Adipocyte (in vitro differentiated cells): Measurements from ENCODE around the gene BICD1.
A peak's percentile ranks its signal among the peaks of the same experiment; 100 is the strongest.

Experiments
- DNase-seq: peaks from one replicate; pipeline ENCODE4 v3.0.0-alpha.2; 2015; ENCODE audit warnings: low read depth
- H3K27me3 ChIP-seq: replicated peaks from 2 replicates; pipeline ENCODE4 v1.7.0; 2013; ENCODE audit warnings: mild to moderate bottlenecking, low read length, moderate library complexity; ENCODE audit not compliant: control insufficient read depth, insufficient read depth
- H3K36me3 ChIP-seq: 2 replicates; pipeline ENCODE4 v1.7.0; 2013; ENCODE audit warnings: low read length, mild to moderate bottlenecking, moderate library complexity; ENCODE audit not compliant: control insufficient read depth, insufficient read depth, severe bottlenecking
- H3K4me1 ChIP-seq: 2 replicates; pipeline ENCODE4 v1.7.0; 2013; ENCODE audit warnings: mild to moderate bottlenecking, low read length, moderate library complexity; ENCODE audit not compliant: control insufficient read depth, insufficient read depth
- H3K4me3 ChIP-seq: 2 replicates; pipeline ENCODE4 v1.7.0; 2013; ENCODE audit warnings: mild to moderate bottlenecking, low read length, moderate library complexity
- H3K9ac ChIP-seq: 2 replicates; pipeline ENCODE4 v1.7.0; 2013; ENCODE audit warnings: mild to moderate bottlenecking, low read length, moderate library complexity
- H3K9me3 ChIP-seq: 2 replicates; pipeline ENCODE4 v1.7.0; 2013; ENCODE audit warnings: mild to moderate bottlenecking, low read length, moderate library complexity; ENCODE audit not compliant: control insufficient read depth

Gene BICD1

DNA sequence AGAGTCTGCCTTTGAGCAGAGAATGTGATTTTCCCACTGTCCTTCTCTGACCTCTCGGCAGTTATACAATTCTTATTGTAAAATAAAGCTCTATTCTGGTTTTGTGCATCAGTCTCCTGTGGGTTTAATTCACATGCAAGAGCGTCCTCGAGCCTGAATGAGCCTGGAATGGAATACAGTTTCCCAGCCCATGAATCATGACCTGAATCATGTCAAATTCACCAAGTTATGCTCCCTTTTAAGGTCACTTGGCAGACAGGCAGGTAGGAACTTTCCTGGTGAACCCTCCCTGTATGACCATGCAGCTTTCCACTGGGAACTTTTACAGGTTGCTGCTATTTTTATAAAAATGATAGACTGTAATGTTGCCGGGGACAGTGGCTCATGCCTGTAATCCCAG lies 41.7 kb downstream of the BICD1 start:
- Histone ChIP-seq H3K27me3 (no peaks in the 10 kb centered on the region), H3K4me3 (no peak overlapping the region), H3K9me3 (no peaks in the 10 kb centered on the region), H3K9ac (no peak overlapping the region), H3K36me3 (no peaks in the 10 kb centered on the region), H3K4me1 (no peaks in the 10 kb centered on the region)
- no peak for DNase-seq

DNA sequence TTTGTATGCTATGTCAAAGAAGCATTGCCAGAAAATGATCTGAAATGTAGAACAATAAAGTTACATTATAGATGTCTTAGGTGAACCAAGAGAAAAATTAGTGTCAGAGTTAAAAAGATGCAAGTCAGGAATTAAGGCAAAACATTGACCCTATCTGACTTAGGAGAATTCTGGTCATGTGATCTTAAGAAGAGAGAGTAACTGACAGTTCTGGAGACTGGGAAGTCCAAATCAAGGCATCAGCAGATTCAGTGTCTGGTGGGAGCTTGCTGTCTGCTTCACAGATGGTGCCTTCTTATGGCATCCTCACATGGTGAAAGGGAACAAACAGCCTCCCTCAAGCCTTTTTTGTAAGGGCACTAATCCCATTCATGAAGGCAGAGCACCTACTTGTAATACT lies 42.8 kb downstream of the BICD1 start:
- Histone ChIP-seq H3K4me3 (no peak overlapping the region), H3K27me3 (no peaks in the 10 kb centered on the region), H3K9me3 (no peaks in the 10 kb centered on the region), H3K9ac (no peak overlapping the region), H3K4me1 (no peaks in the 10 kb centered on the region), H3K36me3 (no peaks in the 10 kb centered on the region)
- DNase-seq, result no peak

DNA sequence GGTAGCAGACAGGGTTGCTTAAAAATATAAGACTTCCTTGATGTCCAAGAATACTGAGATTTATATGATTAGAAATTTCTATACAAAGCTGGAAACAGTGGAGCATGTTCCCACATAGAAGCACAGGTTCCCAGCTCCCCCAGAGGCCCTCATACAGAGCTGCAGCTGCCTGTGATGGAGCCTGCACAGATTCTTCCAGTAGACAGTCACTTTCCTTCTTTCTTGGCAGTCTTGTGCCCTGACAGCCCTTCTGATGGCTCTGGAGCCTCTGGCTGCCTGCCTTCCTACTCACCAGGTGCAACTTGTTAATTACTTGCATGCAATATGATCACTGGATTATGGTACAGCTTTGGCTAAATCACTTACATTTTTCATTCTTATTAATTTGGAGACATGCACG lies 44.4 kb downstream of the BICD1 start:
- Histone ChIP-seq H3K9me3 (no peaks in the 10 kb centered on the region), H3K9ac (no peak overlapping the region), H3K4me1 (no peaks in the 10 kb centered on the region), H3K27me3 (no peaks in the 10 kb centered on the region), H3K4me3 (no peak overlapping the region), H3K36me3 (no peaks in the 10 kb centered on the region)
- DNase-seq, result no peak

DNA sequence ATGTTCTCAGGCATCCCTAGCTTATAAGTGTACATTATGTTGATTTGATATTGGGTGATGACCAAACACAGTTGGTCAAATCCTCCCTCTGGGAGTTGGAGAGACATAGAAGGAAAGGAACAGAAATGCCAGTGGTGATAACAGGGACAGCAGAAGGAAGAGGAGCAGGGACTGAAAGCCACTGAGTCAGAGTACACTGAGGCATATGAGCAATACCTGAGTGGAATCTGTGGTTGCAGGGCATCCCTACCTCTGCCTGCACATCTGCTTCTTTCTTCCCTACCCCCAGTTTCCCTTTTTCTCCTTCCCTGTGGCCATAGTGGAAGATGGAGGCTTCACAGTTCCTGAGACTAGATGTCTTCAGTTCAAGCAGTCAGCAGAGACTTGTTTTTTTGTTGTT lies 44.9 kb downstream of the BICD1 start:
- H3K27me3 ChIP-seq, result no peaks in the 10 kb centered on the region
- no peaks in the 10 kb centered on the region for H3K36me3 ChIP-seq
- H3K4me3 ChIP-seq, result no peak overlapping the region
- no peaks in the 10 kb centered on the region for H3K4me1 ChIP-seq
- no peak overlapping the region for H3K9ac ChIP-seq
- no peaks in the 10 kb centered on the region for H3K9me3 ChIP-seq
- DNase-seq, result no peak

DNA sequence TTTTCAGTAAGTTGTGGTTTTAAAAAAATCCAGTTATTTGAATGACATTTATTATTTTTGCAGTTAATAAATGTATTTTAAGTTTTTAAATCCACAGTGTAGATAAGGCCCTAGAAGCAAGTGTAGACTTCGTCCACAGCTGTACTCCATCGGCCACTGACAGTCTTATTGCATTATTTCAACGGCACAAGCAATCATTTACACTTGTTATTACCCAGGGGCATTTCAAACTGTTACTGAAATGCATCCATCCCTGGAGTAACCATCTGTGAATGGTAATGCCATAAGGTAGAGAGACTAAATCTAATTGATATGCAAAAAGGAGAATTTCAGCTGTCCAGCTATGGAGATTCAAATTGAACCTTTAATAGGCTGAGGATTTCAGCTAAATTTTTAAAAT lies 48.4 kb downstream of the BICD1 start:
- no peak for DNase-seq
- Histone ChIP-seq H3K4me3 (no peak overlapping the region), H3K9me3 (no peaks in the 10 kb centered on the region), H3K4me1 (no peaks in the 10 kb centered on the region), H3K27me3 (no peaks in the 10 kb centered on the region), H3K9ac (no peak overlapping the region), H3K36me3 (no peaks in the 10 kb centered on the region)

DNA sequence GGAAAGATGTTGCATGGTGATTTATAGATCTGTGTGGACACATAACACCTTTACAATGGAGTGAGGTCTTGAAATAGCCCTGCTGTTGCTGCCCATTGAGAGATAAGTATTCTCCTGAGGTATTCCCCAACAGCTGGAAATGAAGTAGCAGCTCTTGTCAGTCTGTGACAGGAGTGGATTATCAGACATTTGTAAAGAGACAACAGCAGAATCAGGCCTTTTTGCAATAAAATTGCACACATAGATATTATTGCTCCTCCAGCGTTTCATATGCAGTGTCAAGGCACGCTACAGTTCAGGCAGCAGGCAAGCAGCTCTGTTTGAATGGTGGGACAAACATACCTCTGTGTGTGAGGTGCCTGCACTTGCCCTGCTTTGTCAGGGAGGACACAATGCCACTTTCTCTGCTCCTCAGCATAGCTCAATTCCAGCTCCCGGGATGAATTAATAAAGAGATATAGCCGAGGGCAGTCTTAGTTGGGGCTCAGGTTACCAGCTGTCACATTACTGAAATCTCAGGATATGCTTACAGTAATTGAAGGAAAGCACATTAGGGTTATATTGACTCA lies 49.4 kb downstream of the BICD1 start:
- no peak overlapping the region for H3K4me3 ChIP-seq
- no peaks in the 10 kb centered on the region for H3K36me3 ChIP-seq

DNA sequence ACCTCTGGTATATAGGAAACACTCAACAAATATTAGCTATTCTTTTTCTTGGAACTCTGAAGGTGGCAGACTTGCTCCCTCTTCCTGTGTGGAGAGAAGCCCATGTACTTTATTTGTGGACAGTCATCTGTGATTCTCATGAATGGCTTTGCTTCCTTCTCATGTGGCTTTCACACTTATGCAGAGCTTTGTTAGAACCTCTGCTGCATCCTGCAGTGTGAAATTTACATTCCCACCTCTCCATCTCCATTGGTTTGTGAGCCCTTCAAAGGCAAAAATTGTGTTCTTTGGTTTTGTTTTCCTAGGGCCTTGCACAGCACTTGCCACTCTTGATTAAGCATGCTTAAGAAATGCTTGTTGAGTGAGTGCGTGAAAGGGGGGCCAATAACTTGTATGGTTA lies 51.9 kb downstream of the BICD1 start:
- H3K4me1 ChIP-seq, result no peaks in the 10 kb centered on the region
- H3K27me3 ChIP-seq, result no peaks in the 10 kb centered on the region
- no peak overlapping the region for H3K9ac ChIP-seq
- no peak for DNase-seq
- no peak overlapping the region for H3K4me3 ChIP-seq
- no peaks in the 10 kb centered on the region for H3K36me3 ChIP-seq
- H3K9me3 ChIP-seq, result no peaks in the 10 kb centered on the region

More for the DNA sequence above, 49.4 kb downstream of the BICD1 start:
- Histone ChIP-seq H3K9ac (no peak overlapping the region), H3K9me3 (no peaks in the 10 kb centered on the region), H3K4me1 (no peaks in the 10 kb centered on the region), H3K27me3 (no peaks in the 10 kb centered on the region)
- peak; percentile 14 for DNase-seq

DNA sequence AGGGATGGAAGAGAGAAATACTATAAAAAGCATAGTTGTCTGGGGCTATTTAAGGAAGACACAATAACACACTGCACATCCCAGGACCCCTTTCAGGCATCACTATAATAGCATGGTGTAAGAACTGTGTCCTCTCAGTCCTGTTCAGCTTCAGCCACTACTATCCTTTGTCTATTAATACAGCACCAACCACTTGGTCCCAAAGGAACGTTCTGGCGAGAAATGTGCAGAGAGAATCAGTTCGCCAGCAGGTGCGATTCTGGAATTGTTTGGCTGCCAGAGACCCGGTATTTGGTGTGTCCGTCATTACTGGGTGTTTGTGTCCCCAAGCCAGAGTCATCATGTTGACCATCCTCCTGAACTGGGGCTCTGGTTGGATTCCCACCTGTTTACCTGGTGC lies 52.7 kb downstream of the BICD1 start:
- Histone ChIP-seq H3K9ac (no peak overlapping the region), H3K36me3 (no peaks in the 10 kb centered on the region), H3K9me3 (no peaks in the 10 kb centered on the region), H3K4me1 (no peaks in the 10 kb centered on the region), H3K4me3 (no peak overlapping the region), H3K27me3 (no peaks in the 10 kb centered on the region)
- no peak for DNase-seq

DNA sequence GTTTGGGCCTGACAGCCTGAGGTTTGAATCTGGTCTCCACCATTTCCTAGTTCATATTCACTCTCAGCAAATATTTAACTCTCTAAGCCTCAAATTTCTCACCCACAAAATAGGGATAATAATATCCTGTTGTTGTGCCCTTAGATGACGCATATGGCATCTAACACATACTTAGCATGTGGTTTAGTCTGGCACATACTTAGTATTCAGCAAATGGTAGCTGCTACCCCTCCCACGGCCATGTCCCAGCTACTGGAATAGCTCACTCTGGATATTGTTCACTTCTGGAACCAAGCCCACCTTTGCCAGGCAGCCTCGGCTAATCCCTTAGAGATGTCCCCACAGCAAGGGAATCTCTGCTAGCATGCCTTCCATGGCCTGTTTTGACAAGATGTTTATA lies 53.3 kb downstream of the BICD1 start:
- Histone ChIP-seq H3K27me3 (no peaks in the 10 kb centered on the region), H3K36me3 (no peaks in the 10 kb centered on the region), H3K4me3 (no peak overlapping the region), H3K4me1 (no peaks in the 10 kb centered on the region), H3K9me3 (no peaks in the 10 kb centered on the region), H3K9ac (no peak overlapping the region)
- DNase-seq, result no peak

DNA sequence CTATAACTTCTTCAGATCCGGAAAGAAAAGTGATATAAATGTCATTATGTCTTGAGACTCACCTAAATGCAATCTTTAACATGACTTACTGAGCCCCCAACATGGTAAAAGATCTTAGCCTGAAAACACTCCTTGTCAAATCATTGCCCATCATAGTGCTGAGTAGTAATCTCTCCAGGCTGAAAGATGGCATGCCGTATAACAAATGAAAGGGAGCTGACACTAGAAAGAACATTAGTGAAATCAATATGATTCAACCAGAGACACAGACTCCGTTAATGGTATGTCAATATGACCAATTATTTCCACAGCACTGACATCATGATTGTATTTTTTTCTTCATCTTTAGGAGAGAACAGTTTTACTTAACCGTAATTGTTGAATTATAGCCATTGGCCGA lies 54.4 kb downstream of the BICD1 start:
- no peaks in the 10 kb centered on the region for H3K27me3 ChIP-seq
- H3K36me3 ChIP-seq, result no peaks in the 10 kb centered on the region
- DNase-seq, result no peak
- H3K4me3 ChIP-seq, result no peak overlapping the region
- no peaks in the 10 kb centered on the region for H3K9me3 ChIP-seq
- no peaks in the 10 kb centered on the region for H3K4me1 ChIP-seq
- H3K9ac ChIP-seq, result no peak overlapping the region

DNA sequence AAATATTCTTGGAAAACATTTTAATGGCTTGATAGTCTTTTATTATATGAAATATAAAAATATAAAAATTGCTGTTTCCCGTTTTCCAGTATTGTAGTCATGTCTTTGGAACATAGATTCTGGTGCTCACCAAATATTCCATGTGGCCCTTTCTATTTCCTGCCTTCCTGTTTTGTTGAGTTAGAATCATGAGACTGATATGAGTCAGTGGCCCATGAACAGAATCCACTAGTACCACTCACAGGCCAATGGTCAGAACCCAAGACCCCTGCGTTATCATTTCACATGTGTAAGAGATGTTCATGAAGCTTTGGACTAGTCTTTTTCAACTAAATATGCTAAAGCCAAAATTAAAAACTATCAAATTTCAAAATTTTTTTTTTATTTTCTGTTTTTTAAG lies 56.9 kb downstream of the BICD1 start:
- Histone ChIP-seq H3K4me1 (no peaks in the 10 kb centered on the region), H3K27me3 (no peaks in the 10 kb centered on the region), H3K4me3 (no peak overlapping the region), H3K9me3 (no peaks in the 10 kb centered on the region), H3K36me3 (no peaks in the 10 kb centered on the region), H3K9ac (no peak overlapping the region)
- no peak for DNase-seq

DNA sequence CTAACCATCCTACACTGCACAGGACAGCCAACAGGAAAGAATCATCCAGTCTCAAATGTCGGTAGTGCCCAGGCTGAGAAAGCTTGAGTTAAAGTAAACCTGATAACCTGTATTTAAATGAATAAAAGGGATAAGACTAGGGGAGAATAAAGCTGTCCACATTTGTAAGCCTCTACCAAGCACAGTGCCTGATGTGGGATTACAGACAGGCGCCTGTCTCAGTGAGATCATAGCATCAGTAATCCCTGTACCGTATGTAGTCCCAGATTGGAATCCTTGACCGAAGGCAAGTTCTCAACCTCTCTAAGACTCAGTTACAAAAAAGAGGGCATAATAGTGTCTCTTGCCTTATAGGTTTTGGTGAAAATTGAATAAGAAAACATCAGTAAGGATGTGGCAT lies 59.9 kb downstream of the BICD1 start:
- Histone ChIP-seq H3K36me3 (no peaks in the 10 kb centered on the region), H3K4me1 (no peaks in the 10 kb centered on the region), H3K9me3 (no peaks in the 10 kb centered on the region), H3K27me3 (no peaks in the 10 kb centered on the region), H3K9ac (no peak overlapping the region), H3K4me3 (no peak overlapping the region)
- no peak for DNase-seq
